Measurements from ENCODE around the gene TPRA1.

The TPRA1 gene

DNA sequence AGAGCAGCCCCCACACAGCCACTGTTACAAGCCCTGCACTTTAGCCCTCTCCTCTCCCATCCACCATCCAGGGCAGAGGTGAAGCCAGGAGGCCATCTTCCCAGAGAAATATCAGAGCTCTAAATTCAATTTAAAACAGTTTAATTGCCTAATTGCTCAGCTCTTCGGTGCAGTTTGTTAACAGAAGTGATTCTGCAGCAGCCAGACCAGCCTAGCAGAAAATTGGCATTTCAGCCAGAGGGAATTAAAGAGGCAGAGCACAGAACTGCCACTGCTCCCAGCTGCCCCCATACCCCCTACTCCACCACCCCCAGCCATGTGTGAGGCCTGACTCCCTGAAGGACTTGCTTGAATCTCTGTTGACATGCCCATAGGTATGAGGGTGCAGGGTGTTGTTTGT lies 38.5 kb downstream of the TPRA1 start:
- no peak for DNase-seq

DNA sequence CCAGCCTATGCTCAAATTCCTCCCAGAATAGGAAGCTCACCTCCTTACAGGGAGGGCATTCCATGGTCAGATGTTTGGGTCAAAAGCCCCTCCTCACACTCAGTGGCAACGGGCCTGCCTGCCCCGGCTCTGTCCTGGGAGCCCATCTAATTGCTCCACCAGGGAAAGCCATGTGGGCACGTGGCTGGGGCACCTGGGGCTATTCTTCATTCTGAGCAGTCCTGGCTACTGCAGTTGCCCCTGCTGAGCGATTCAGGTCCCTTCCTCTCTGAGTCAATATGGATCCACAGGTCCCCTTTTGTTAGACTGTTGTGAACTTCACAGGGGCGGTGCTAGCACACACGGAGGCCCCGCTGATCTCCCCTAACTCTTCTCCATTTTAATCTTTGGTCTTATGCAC lies 39.4 kb downstream of the TPRA1 start:
- no peak for DNase-seq

GRCh38 chr3:127550468-127551157 lies 39.9 kb downstream of the TPRA1 start:
- no peak for DNase-seq

GRCh38 chr3:127549826-127550467 lies 40.6 kb downstream of the TPRA1 start:
- no peak for DNase-seq

GRCh38 chr3:127547761-127548605 lies 42.5 kb downstream of the TPRA1 start:
- no peak for DNase-seq

- no peak for DNase-seq
These were observed 43.4 kb downstream of the TPRA1 start for GRCh38 chr3:127546970-127547733.

DNA sequence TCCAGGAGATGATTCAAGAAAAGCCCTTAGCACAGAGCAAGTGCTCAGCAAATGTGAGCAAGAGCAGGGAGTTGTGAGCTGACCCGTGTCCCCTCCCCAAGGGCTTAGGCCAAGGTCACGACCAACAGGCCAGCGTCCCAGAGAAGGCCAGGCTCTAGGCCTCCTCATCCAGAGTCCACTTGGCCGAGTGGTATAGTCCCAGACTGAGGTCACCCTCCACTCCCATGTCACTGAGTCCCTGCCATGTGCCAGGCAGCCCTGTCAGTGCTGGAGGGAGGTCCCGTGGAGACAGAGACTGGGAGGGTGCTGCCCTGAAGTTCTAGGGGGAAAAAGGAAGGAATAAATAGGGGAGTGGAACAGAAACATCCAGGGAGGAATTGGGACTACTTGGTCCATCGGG lies 44.0 kb downstream of the TPRA1 start:
- no peak for DNase-seq

GRCh38 chr3:127545711-127546457 lies 44.6 kb downstream of the TPRA1 start:
- DNase-seq = no peak

DNA sequence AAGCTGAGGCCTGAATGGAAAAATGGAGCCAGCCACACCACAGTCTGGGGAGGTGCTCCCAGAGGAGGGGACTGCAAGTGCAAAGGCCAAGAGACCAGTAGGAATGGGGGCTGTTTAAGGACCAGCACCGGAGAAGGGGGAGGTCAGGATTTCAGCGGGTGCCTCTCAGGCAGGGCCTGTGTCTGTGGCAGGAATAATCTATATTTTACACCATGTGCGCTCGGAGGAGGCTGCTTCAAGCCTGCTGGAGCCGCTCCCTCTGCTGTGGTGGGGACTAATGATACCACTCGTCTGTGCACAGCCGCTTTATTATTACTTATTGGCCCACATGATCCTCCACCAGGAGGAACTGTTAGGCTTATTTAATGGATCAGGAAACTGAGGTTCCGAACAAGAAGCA lies 45.3 kb downstream of the TPRA1 start:
- no peak for DNase-seq

DNA sequence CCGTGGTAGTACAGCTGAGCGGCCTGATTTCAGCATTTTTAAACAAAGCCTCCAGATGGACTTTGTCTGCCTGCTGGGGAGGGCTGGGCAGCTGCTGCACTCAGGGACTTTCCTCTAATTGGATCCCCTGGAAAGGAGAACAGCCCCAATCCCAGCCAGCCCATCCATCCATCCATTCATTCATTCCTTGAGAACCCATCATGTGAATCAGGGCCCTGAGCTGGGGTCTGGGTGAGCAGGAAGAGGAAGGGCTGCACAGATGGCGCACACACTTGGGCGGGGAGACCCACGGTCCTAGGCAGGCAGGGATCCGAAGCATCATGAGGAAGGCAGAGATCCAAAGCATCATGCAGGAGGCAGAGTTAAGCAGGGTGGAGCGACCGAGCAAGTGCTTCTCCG lies 45.7 kb downstream of the TPRA1 start:
- DNase-seq = no peak

DNA sequence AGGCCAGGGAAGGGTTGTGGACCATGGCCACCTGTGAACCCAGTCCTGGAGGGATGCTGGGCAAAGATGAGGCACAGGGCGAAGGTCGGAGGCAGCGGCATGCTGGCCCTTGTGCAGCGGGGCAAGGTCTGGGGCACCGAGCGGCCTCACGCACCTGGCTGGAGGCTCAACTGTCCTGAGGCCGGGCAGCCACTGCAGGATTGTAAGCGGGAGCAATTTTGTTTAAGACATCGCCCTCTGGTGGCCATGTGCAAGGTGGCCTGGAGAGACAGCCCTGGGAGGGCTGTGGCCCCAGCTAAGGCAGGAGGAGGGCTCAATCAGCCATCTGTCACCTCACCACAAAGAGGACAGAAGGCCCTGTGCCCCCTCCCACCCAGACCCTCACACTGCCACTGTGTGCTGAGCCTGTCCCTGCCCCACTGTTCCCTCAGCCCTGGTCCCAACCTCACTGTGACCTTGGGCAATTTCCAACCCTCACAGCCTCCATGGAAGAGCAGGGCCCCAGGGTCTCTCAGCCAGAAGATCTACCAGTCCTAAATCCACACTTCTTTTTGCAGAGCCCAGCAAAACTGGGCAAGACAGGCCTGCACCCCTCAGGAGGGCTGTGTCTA lies 46.2 kb downstream of the TPRA1 start:
- peak; percentile 12 for DNase-seq

DNA sequence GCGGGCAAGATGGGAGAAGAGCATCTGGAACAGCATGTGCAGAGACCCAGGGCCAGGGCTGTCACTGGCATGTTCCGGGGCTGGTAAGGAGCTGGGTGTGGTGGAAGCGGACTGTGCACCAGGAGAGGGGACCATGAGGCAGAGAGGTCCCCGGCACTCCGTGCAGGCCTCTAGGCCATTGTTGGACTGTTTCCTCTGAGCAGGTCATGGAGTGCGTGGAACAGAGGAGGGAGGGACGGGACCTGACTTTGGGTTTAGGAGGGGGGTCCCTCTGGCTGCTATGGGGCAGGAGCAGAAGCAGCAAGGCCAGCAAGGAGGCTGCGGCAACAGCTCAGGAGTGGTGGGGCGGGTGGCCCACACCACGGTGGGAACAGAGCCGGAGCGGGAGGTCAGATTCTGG lies 47.1 kb downstream of the TPRA1 start:
- no peak for DNase-seq

DNA sequence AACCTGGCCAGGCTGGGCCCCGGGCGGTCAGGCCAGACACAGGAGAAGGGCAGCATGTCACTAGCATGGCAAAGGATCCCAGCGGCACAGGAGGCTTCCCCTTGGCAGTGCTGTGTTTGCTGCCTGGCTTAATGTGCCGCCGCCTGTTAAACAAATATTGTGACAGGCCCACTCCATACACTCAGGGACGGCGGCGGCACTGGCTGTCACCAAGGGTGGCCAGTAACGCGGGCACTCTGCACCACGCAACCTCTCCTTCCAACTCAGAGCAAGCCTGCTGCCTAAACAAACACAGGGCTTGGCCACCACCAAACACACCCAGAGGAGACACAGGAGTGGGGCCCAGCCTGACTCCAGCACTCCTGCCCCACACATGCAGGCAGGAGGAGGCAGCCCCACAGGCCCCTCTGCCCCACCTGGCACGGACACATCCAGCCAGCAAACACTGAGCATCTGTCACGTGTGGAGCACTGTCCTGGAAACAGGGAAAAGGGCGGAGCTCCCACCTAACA lies 48.0 kb downstream of the TPRA1 start:
- DNase-seq = no peak

- DNase-seq = no peak
These were observed 49.2 kb downstream of the TPRA1 start for GRCh38 chr3:127541320-127541719.

DNA sequence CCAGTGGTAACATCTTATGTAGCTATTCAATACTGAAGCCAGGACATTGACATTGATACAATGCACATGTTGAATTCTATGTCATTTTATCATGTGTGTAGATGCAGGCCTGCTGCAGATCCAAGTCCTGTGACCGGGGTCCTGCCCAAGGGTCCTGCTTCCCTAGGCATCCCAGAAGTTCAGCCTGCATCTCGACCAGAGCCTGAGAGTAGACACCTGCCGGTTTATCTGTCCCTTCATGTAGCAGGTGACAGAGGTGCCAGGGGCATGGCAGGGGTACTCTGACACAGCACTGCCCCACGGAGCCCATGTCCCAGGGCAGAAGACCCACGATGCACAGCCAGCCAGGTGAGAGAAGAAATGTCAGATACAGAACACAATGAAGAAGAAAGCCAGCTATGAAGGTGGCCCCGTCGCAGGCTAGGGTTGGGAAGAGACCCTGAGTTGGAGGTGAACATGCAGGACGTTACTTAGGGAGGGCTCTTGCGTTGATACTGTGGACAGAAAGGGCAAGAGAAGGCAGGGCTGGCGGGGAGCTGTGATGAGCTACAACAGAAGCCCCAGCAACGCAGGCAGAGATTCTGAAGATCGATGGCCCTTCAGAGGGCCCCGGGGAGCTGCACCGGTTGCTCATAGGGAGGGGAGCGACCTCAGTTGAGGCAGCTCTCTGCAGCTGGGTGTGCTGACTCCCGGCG lies 51.0 kb downstream of the TPRA1 start:
- no peak for DNase-seq

DNA sequence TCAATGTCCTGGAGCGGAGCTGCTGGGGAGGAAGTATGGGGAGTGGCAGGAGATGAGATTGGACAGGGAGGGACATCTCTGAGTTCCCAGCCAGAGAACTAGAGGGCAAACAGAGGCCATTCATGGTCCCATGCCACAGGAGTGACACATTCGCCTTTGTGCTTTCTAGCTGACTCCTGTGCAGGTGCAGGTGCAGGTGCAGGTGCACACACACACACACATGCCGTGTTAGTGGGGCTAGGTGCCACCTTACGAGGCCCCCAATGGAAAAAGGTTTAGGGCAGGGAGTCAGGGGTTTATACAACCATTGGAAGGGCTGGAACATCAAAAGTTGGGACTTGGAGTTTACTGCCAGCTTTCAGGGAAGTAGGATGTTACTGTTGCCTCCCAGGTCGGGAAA lies 52.0 kb downstream of the TPRA1 start:
- DNase-seq = no peak

DNA sequence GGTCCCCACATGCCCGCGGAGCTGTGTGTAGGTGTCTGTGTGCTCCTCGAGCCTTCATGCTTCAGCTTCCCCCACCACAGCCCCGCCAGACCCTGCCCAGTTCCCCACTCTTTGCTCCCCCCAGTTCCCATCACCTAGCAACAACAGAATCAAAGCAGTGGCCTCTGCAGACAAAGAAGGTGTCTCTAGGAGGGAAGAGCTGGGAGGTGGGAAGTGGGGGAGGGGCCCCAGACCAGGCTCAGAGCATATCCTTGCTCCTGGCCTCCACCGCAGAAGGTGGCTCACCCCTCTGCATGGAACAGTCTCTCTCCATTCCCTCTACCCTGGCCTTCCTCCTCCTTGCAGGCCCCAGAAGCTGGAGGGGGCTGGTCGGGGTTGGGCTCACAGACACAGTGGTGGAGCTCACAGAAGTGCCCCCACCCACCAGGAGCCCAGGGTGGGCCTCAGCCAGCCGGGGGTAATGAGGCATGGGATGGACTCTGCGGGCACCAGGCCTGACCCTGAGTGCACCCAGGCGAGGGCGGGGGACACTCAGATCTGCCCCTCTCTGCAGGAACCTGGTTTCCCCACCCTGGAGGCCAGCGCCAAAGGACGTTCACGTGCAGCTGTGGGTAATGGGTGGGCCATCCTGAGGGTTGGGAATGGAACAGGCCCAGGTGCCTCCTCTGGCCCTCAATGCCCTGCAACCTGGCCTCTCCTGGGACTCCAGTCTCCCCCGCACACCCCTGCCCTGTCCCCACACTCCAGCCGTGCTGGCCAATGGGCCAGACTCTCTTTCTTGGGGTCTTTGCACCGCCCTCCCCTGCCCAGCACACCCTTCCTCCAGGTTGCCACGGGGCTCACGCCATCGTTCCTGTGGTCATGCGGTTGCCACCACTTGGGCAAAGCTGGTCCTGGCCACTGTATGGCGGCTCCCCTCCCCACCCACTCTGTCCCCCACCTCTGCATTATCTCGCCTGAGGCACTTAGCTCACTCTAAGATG lies 53.4 kb downstream of the TPRA1 start:
- no peak for DNase-seq

DNA sequence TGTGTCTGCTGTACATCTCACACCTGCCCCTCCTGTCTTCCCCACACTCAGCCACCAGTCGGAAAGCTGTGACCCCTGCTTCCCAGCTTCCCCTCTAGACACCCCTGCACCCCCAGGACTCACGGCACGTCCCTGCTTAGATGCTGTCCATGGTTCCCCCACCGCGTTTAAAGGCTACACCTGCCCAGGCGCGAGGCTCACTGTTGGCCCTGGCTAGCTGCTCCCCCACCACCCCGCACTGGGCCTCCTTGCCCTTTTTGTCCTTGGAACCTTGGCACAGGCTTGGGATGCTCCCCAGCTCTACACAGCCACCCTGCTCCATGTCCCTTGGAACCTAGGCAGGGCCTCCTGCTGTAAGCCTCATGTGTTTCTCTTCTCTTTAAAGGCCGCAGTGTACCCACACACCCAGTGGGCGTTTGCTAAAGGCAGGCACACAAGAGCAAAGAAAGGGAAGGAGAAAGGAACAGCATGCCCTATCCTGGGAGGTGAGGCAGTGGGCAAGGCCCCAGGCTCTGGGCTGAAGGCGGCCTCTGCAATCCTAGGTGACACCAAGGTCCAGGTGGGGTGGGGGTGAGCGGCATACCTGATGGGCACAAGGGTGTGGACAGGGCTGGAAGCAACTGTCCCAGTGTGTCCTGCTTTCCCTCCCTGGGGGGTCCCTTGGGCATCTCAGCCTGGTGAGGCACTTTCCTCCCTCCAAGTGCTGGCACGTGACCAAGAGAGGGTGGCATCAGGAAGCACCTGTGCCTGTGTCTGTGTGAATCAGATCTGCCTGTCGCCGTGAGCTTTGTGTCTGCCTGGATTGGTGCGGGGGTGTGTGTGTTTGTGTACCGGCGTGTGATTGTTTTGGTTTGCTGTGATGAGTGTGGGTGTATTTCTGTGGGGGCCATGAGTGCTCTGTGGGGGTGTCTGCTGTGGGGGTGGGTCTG lies 54.4 kb downstream of the TPRA1 start:
- no peak for DNase-seq
